Measurements from ENCODE around the gene PMM1. TPM values are rescaled to one million over a fixed set of nuclear protein-coding genes. Genes with fewer than 3 reads are reported as not detected.

PMM1 gene
- polyA plus RNA-seq, 2 of the 4 experiments (the other 2 are of a cell fraction) = 23.5 to 28.7 TPM

DNA sequence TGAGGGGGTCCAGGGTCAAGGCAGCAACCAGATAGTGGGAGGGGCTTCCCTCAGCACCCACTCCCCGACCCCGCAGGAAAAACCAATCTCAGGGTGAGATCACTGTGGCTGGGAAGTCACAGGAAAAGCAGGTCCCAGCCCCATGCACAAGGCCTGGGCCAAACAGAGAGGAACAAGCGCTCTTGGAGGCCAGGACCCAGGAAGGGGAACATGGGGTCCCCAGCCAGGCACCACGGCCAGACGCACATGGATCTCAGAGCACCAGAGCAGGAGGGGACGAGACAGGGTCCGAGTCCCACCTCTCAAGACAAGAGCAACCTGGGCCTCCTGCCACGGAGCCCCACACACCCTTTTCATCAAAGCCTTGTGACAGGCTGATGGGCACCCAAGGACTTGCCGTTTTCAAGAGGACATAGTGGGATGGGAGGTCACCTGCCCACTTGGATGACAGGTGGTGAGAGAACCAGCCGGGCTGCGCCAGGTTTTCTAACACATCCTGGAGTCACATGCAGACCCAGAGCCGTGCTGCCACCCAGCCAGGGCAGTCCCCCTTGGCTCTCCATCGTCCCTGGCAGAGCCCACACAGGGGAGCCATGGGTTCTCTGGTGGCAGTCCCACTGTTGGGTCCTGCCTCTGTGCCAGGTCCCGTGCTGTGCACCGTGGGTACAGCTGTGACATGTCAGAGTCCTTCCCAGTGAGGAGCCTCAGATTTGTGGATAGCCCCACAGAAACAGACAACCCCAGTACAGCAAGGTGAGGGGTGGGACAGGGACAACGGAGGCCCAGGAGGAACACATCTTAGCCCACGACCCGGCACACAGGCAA, 58.5 kb downstream of the PMM1 start:
- H3K4me1 ChIP-seq = no peaks in the 10 kb centered on the region
- ChIA-PET CTCF (interaction anchor here (1.0 to 6.3 kb wide), 4 partner anchors 15 to 129 kb away, joined by 3 to 69 read pairs (median 11); no protein-coding TSS in a partner anchor), POLR2A (no interaction called here)
- H3K9me3 ChIP-seq = no peaks in the 10 kb centered on the region
- H3K27ac ChIP-seq = no peak overlapping the region
- no peak for FAIRE-seq
- TF ChIP-seq HEYL (CRISPR knock-in tag; IDR thresholded peaks at IDR 0.05) (no peak), ESRRA (IDR thresholded peaks at IDR 0.05; ENCODE audit: borderline replicate concordance, low read length) (no peak), CTCF (IDR thresholded peaks at IDR 0.05) (no peak), FOXS1 (CRISPR knock-in tag; IDR thresholded peaks at IDR 0.05) (no peak), RARB (CRISPR knock-in tag; IDR thresholded peaks at IDR 0.05) (no peak), CHD2 (IDR thresholded peaks at IDR 0.05; ENCODE audit: low read length, partially characterized antibody) (no peak), TP53 (CRISPR knock-in tag; IDR thresholded peaks at IDR 0.05) (no peak), HOXB13 (CRISPR knock-in tag; IDR thresholded peaks at IDR 0.05; ENCODE audit: low read depth) (no peak), GATA3 (IDR thresholded peaks at IDR 0.05; ENCODE audit: borderline replicate concordance) (no peak), RFX5 (IDR thresholded peaks at IDR 0.05) (no peak), MAZ (IDR thresholded peaks at IDR 0.05; ENCODE audit: borderline replicate concordance, low read depth, low read length) (no peak), PHF8 (IDR thresholded peaks at IDR 0.05; ENCODE audit: borderline replicate concordance, low read depth) (no peak)
- TF ChIP-seq, protein P1, sequence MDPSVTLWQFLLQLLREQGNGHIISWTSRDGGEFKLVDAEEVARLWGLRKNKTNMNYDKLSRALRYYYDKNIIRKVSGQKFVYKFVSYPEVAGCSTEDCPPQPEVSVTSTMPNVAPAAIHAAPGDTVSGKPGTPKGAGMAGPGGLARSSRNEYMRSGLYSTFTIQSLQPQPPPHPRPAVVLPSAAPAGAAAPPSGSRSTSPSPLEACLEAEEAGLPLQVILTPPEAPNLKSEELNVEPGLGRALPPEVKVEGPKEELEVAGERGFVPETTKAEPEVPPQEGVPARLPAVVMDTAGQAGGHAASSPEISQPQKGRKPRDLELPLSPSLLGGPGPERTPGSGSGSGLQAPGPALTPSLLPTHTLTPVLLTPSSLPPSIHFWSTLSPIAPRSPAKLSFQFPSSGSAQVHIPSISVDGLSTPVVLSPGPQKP (IDR thresholded peaks at IDR 0.05; ENCODE audit: low read depth, low read length) = no peak
- TF ChIP-seq, protein P2, sequence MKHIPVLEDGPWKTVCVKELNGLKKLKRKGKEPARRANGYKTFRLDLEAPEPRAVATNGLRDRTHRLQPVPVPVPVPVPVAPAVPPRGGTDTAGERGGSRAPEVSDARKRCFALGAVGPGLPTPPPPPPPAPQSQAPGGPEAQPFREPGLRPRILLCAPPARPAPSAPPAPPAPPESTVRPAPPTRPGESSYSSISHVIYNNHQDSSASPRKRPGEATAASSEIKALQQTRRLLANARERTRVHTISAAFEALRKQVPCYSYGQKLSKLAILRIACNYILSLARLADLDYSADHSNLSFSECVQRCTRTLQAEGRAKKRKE (CRISPR knock-in tag; IDR thresholded peaks at IDR 0.05; ENCODE audit: low read depth) = no peak
- TF ChIP-seq, protein P3, sequence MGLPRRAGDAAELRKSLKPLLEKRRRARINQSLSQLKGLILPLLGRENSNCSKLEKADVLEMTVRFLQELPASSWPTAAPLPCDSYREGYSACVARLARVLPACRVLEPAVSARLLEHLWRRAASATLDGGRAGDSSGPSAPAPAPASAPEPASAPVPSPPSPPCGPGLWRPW (IDR thresholded peaks at IDR 0.05) = no peak
- ATAC-seq = no peak
- H3K4me2 ChIP-seq = no peak overlapping the region
- no peak overlapping the region for H3K4me3 ChIP-seq
- 96% methylated on average over 7 of the region's 18 CpGs for WGBS (ENCODE audit: missing lambda C conversion rate)
- DNase-seq (ENCODE audit: low read depth in 1 of 2, low spot score in 1 of 2) = no peak

- no peak for FAIRE-seq
- H3K9me3 ChIP-seq = no peaks in the 10 kb centered on the region
- TF ChIP-seq, protein P2 (CRISPR knock-in tag; IDR thresholded peaks at IDR 0.05; ENCODE audit: low read depth) = no peak
- TF ChIP-seq RCOR1 (IDR thresholded peaks at IDR 0.05; ENCODE audit: low read depth, low read length) = no peak
- ChIA-PET CTCF (interaction anchor here (6.3 kb wide), 2 partner anchors 13 to 127 kb away, joined by 64 to 69 read pairs; no protein-coding TSS in a partner anchor), POLR2A (no interaction called here)
- H3K4me2 ChIP-seq = no peak overlapping the region
- H3K4me3 ChIP-seq = no peak overlapping the region
- no peak for DNase-seq (ENCODE audit: low read depth in 1 of 2, low spot score in 1 of 2)
- WGBS (ENCODE audit: missing lambda C conversion rate) = 92% methylated on average over 7 of the region's 13 CpGs
- no peak overlapping the region for H3K27ac ChIP-seq
- H3K4me1 ChIP-seq = no peaks in the 10 kb centered on the region
- ATAC-seq = no peak
These were observed 60.6 kb downstream of the PMM1 start for GRCh38 chr22:41528938-41529561.
